ENCODE results near the gene KIAA2012.

GRCh38 chr2:202133200-202133908 is 60.3 kb downstream of the KIAA2012 start:
- TF ChIP-seq TCF12 (IDR thresholded peaks at IDR 0.05; ENCODE audit: low read depth), result no peak
- TF ChIP-seq CREB1 (IDR thresholded peaks at IDR 0.05; ENCODE audit: low read depth), result no peak
- TF ChIP-seq EP300 (IDR thresholded peaks at IDR 0.05; ENCODE audit: borderline replicate concordance), result no peak
- no peak for TF ChIP-seq FOXM1 (IDR thresholded peaks at IDR 0.05; ENCODE audit: borderline replicate concordance, low read depth)
- TF ChIP-seq CEBPB (IDR thresholded peaks at IDR 0.05), result no peak
